ENCODE measurements around the gene ARHGEF18. TPM values are rescaled to one million over a fixed set of nuclear protein-coding genes. Genes with fewer than 3 reads are reported as not detected.
"Not testable (repeated sequence)": the region's sequence is repeated elsewhere in the genome, so short reads cannot be mapped to it uniquely, and the experiment has no call there.

The ARHGEF18 gene
- total RNA-seq, 1 donor from 2014 or later = 37.9 TPM

DNA sequence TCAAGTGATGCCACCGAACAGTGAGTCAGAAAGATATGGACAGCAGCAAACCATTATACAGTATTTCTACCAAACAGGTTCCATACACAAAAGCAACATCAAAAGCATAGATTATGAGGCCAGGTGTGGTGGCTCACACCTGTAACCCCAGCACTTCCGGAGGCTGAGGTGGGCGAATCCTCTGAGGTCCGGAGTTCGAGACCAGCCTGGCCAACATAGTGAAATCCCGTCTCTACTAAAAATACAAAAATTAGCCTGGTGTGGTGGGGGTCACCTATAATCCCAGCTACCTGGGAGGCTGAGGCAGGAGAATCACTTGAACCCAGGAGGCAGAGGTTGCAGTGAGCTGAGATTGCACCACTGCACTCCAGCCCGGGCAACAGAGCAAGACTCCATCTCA, 1.7 kb upstream of the ARHGEF18 start:
- DNase-seq (ENCODE audit: low read depth) = not testable (repeated sequence)

DNA sequence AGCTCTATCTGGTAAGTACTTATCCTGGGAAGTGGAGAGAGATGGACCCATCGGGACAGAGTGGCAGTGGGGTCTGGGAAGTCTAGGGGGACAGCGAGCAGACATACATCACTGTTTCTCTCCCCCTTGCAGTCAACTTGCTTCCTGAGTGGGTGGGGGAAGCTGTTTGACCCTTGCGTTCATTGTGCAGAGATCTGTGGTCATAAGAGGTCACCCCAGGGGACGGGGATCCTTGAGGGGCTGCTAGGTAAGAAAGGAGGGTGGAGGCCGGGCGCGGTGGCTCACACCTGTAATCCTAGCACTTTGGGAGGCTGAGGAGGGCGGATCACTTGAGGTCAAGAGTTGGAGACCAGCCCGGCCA, 474 bp downstream of the ARHGEF18 start:
- no peak for DNase-seq (ENCODE audit: low read depth)

DNA sequence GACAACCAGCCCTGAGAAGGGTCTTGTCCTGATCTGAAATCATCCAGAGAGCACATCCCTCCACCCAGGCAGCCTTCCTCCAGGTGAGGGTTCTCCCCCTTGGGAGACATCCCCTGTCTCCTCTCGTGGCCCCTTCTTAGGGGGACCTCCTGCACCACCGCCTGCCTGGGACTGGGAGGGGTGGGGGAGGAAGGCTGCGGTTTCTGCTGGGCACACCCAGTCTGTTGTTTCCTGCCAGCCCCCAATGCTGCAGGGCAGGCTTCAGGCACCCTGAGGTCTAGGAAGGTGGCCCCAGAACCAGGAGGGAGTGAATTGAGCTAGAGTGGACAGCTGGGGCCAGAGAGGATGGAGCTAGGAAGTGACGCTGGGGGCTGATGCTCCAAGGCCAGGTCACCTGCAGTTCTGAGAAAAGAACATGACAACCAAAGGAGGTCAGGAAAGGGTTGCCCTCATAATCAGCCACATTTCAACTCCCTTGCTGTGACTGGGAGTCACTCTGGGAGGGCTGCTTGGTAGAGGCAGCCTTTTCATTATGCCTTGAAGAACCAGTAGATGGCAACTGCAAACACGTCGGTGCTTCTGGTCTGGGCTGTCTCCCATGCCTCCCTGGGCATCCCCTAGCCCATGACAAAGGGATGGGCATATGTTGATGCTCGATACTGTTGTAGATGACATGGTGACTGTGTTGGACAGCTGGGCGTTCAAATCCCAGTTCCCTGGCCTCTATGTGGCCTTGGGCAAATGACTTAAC, 1.4 kb downstream of the ARHGEF18 start:
- DNase-seq (ENCODE audit: low read depth) = no peak

DNA sequence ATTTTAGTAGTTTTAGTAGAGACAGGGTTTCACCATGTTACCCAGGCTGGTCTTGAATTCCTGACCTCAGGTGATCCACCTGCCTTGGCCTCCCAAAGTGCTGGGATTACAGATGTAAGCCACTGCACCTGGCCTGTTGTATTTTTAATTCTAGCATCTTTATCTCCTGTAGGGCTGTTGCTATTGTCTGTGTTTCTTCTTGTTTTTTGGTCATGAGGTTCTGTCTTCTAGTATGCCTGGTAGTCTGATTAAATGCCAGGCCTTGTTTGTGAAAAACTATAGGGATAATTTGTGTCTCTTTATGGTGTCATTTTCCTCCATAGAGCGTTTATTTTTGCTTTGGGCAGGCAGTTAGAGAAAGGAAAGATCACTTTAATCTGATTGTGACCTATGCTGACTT, 3.1 kb downstream of the ARHGEF18 start:
- DNase-seq (ENCODE audit: low read depth) = no peak

DNA sequence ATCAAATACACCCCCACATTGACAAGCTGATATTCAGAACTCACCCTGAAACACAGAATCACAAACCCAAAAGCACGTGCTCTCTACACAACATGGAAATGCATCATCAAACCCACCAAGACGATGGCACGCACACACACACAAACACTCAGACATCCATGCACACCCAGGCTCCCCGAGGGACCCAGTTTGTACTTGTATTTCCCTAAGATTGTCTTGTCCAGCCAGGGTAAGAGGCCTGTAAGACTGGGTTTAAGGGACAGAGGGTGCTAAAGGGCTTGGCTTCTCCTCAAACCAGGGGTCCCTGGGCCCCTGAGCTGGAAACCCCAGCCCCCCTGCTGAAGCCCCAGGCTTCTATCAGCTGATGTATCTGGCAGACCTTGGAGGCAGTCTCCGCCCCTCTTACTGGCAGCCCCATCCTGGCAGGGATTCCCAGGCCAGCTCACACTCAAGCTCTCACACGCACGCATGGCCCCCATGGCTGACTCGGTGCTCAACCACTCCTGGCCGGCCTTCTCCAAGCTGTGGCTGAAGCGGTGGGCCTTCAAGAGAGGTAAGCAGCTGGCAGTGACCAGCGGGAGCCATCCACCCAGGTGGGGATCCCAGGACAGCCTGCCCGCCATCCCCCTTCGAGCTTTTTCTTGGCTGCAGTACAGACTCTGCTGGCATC, 6.5 kb downstream of the ARHGEF18 start:
- DNase-seq (ENCODE audit: low read depth) = no peak

DNA sequence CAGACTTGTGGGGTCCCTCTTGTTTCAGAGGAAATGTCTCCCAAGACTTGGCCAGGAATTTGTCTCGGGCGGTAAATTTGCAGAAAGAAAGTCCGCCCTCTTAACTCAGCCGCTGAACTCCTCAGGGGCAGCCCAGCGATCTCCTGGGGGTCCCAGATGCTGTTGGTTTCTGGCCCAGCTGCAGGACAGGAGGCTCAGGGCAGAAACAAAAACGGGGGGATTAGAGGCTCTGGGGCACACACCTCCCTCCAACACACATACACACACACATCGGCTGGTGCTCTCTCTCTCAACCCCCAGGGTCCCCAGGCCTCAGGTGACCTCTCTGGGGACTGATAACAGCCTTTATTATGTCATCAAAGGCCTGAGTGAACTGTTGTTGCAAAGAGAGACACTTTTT, 7.1 kb downstream of the ARHGEF18 start:
- no peak for DNase-seq (ENCODE audit: low read depth)

DNA sequence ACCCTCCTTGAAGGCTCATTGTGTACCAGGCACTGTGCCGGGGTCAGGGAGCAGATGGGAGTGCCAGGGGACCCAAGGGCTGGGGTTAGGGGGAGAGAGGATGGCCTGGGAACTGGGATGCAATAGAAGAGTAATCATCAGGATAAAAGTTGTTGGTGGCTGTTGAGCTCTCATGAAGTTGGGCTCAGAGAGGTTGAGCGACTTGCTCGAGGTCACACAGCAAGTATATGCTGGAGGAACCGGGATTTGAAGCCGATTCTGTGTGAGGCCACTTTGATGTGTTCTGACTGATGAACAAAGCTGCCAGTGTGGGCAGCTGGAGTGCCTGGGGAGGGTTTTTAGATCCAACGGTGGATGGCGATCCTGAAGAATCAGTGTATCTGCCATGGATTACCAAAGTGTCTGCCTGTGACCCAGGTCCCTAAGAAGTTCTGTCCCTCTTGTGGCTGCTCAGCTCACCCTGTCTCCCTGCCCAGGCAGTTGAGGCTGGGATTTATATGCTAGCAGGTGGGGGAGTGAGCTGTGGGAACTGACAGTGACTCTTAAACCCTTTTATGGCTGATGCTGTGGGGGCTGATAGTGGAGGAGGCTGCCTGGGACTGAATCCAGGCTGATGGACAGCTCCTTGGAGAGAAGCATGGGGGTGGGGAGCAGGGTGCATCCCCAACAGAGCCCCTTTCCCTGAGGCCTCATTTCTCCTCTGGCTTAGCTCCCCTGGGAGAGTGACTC, 8.3 kb downstream of the ARHGEF18 start:
- DNase-seq (ENCODE audit: low read depth) = peak; percentile 33

DNA sequence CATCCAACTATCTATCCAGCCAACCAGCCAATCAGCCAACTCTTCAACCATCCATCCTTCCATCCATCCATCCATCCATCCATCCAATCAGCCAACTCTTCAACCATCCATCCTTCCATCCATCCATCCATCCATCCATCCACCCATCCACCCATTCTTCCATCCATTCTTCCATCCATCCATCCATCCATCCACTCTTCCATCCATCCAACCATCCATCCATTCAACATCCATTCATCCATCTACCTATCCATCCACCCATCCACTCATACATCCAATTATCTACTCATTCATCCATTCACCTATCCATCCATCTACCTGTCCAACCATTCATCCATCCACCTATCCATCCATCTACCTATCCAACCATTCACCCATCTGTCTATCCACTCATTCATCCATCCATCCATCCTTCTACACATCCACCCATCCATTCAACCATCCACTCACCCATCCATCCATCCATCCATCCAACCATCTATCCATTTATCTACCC, 9.4 kb downstream of the ARHGEF18 start:
- DNase-seq (ENCODE audit: low read depth) = no peak

DNA sequence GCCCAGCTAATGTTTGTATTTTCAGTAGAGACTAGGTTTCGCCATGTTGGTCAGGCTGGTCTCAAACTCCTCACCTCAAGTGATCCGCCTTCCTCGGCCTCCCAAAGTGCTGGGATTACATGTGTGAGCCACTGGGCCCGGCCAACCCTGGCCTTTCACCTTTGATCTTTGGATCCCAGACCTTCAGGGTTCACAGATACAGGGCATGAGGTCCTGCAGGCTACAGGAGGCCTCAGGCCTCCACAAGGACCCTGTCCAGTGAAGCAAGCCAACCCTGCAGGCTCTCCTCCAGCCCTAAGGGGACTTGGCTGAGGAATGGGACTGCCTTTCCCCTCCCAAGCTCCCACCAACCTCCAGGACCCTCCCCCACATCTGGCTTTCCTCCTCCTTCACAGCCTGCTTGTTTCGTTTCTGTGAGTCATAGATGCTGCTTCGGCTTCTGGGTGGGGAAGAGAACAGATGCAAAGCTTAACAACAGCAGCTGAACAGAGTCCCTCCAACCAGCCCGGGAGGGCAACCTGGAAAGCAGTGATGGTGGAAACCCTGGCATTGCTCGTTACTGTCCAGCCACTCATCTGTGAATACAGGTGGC, 11.8 kb downstream of the ARHGEF18 start:
- DNase-seq (ENCODE audit: low read depth) = peak; percentile 81

DNA sequence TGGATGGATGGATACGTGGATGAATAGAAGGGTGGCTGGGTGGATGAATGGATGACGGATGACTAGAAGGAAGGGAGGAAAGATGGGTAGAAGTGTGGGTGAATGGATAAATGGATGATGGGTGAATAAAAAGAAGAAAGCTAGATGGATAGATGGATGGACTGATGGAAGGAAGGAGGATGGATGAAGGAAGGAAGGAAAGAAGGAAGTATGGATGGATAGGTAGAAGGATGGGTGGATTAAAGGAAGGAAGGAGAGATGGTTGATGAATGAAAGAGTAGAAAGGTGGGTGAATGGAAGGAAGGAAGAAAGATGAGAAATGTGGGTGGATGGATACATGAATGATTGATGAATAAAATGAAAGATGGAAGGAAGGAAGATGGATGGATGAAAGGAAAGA, 14.5 kb downstream of the ARHGEF18 start:
- no peak for DNase-seq (ENCODE audit: low read depth)

DNA sequence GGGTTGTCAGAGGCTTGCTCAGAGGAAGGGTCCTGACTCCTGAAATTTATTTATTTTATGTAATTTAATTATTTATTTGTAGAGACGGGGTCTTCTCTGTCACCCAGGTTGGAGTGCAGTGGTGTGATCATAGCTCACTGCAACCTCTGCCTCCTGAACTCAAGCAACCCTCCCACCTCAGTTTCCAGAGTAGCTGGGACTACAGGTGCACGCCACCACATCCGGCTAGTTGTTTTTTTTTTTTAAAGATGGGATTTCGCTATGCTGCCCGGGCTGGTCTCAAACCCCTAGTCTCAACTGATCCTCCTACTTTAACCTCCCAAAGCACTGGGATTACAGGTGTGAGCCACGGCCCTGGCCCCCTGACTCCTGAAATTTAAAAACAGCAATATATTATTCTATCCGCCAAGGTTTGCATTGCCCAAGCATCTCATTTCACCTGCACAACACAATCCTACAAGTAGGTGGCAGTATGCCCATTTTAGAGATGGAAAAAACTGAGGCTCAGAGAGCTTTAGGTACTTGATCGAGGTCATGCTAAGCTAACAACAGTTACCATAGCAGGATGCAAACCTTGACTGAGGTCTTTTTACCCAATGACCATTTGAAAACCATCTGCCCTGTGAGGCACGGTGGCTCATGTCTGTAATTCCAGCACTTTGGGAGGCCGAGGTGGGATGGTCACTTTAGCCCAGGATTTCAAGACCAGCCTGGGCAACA, 18.1 kb downstream of the ARHGEF18 start:
- no peak for DNase-seq (ENCODE audit: low read depth)

DNA sequence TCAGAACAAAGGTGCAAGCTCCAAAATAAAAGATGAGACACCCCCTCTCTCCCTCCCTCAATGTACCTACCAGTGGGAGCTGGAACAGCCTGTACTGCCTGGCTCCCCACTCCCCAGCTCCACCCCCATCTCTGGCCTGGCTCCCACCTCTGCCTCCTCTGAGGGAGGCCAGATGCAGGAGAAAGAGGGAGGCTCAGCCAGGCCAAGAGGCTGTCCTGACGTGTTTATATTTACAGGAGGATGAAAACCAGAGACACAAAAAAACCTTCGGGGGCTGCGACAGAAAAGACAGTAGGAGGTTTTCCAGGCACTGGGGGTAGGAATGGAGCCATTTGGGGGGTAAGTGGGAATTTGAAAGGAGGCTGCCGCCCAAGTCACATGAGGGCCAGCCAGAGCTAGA, 19.7 kb downstream of the ARHGEF18 start:
- no peak for DNase-seq (ENCODE audit: low read depth)

DNA sequence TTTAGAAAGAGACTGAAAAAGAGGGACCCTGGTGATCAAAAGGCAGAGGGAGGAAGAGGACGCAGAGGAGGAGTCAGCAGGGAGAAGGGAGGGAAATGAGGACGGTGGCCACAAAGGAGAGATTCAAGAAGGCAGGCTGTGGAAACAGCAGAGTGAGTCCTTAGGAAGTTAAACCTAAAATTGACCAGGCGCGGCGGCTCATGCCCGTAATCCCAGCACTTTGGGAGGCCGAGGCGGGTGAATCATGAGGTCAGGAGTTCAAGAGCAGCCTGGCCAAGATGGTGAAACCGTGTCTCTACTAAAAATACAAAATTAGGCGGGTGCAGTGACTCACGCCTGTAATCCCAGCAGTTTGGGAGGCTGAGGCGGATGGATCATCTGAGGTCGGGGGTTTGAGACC, 20.1 kb downstream of the ARHGEF18 start:
- peak; percentile 49 for DNase-seq (ENCODE audit: low read depth)

DNA sequence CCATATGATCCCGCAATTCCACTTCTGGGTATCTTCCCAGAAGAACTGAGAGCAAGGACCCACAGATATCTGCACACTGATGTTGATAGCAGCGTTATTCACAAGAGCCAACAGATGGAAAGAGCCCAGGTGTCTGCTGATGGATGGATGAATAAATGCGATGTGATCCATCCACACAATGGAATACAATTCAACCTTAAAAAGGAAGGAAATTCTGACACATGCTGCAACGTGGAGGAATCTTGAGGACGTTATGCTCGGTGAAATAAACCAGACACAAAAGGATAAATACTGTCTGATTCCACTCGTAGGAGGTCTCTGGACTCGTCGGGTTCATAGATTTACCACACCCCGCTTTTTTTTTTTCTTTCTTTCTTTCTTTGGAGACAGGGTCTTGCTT, 21.8 kb downstream of the ARHGEF18 start:
- no peak for DNase-seq (ENCODE audit: low read depth)

DNA sequence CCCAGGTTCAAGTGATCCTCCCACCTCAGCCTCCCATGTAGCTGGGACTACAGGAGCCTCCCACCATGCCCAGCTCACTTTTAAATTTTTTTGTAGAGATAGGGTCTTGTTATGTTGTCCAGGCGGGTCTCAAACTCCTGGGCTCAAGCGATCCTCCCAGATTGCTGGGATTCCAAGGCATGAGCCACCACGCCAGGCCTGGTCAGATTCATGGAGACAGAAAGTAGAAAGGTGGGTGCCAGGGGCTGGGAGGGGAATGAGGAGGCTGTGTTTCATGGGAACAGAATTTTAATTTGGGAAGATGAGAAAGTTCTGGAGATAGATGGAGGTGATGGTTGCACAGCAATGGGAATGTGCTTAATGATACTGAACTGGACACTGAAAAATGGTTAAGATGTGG, 22.3 kb downstream of the ARHGEF18 start:
- no peak for DNase-seq (ENCODE audit: low read depth)

DNA sequence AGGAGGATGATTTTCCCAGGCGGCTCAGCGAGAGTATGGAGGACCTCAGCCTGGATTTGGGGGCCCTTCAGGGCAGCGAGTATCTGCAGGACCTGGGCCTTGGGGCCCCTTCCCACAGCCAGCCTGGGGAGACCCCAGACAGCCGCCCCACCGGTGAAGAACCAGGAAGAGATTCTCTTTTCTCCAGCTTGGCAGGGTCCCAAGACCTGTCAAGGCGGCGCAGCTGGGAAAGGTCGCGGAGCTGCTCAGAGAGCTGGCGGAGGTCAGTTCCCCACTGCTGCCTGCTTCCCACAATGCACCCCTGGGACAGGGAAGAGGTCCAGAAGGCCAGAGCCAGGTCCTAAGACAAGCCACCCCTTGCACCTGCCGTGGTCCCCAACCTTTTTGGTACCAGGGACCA, 24.1 kb downstream of the ARHGEF18 start:
- no peak for DNase-seq (ENCODE audit: low read depth)

DNA sequence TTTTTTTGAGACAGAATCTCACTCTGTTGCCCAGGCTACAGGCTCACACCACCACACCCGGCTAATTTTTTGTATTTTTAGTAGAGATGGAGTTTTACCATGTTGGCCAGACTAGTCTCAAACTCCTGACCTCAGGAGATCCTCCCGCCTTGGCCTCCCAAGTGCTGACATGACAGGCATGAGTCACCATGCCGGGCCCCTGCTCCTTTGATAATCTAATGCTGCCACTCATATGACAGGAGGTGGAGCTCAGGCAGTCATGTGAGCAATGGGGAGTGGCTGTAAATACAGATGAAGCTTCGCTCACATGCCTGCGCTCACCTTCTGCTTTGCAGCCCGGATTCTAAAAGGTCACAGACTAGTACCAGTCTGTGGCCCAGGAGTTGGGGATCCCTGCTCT, 25.1 kb downstream of the ARHGEF18 start:
- no peak for DNase-seq (ENCODE audit: low read depth)

DNA sequence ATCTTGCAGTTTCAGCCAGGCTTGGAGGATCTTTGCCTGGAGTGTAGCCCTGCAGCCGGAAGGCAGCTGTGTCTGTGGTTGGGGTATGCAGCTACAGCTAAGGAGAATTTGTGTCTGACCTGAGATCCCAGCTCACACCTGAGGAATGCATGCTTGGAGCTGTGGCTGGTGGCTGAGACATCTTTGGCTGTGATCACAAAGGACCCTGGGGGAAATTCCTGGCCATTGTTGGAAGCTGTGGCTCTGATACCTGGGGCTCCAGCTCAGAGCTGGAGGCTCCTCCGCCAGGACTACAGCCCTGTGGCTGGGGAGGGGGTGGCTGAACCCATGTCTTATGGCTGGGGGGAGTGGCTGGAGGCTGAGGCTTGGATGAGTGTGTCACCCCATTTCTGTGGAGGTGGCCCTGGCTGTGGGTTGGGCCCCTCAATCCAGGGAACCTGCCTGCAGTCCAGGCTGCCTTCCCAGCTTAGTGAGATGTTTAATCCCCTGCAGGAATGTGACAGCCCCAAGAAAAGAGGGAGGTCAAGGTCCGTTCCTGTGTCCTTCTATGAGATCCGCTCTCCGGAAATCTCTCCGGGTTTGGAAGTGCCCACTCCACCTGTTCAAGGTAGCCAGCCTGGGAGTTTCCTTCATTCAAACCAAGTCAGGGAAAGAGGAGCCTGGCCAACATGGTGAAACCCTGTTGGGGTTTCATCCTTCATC, 27.6 kb downstream of the ARHGEF18 start:
- no peak for DNase-seq (ENCODE audit: low read depth)

DNA sequence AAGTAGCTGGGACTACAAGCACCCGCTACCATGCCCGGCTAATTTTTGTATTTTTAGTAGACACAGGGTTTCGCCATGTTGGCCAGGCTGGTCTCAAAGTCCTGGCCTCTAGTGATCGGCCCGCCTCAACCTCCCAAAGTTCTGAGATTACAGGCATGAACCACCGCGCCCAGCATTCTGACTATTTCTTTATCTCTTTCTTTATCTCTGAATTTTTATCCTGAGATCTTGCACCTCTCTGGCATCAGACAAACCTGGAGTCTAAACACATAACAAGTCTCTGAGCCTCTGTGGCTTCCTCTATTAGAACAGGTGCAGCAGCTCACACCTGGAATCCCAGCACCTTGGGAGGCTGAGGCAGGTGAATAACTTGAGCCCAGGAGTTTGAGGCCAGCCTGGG, 28.5 kb downstream of the ARHGEF18 start:
- DNase-seq (ENCODE audit: low read depth) = no peak

DNA sequence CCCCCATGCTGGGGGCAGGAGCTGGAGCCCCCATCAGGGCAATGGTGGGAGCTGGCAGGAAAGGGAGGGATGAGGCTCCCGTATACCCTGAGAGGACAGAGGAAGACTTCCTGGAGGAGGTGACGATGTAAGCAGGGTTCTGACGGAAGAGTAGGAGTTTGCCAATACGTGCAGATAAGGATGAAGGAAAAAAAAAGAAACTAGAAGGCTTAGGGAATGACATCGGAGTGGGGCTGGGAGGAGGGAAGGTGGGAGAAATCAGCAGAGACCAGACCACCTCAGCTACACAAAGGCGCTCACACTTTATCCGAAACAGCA, 32.3 kb downstream of the ARHGEF18 start:
- no peak for DNase-seq (ENCODE audit: low read depth)

DNA sequence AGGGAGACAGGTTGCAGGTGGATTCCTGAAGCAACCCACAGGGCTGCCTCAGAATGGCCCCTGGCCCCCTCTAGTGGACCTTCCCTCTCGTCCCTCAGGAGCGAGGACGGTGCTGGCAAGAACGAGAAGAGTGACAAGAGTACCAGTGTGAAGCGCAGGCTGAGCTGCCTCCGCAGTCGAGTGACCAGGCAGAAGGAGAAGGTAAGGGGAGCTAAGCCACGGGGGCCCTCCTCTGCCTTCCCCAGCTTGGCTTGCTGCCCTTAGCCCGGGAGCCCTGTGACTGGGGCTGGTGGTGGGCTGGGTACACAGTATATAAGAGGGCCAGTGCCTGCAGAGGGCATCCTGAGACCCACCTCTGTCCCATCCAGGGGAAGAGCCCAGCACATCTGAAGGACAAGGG, 34.0 kb downstream of the ARHGEF18 start:
- no peak for DNase-seq (ENCODE audit: low read depth)
